ENCODE data around the gene ACTG1.

- no peak for TF ChIP-seq CTCF (IDR thresholded peaks at IDR 0.05 in 4 of 5, conservative IDR thresholded peaks at IDR 0.05 in 1 of 5)
- TF ChIP-seq POLR2A (IDR thresholded peaks at IDR 0.05), result no peak
These were observed 7.7 kb upstream of the ACTG1 start for GRCh38 chr17:81520021-81520901.
